Astrocyte of the hippocampus (primary cell): ENCODE results near the gene DGKD.

Experiments used
- DNase-seq: peaks from one replicate; pipeline ENCODE4 v3.0.0; 2011; ENCODE audit warnings: low read depth, low spot score

Gene DGKD

GRCh38 chr2:233497692-233498091 is 143.4 kb downstream of the DGKD start:
- no peak for DNase-seq

- no peak for DNase-seq
These were observed 143.8 kb downstream of the DGKD start for GRCh38 chr2:233498126-233498525.

- DNase-seq, result no peak
These were observed 145.6 kb downstream of the DGKD start for GRCh38 chr2:233499928-233500327.

- peak; percentile 48 for DNase-seq
These were observed 147.1 kb downstream of the DGKD start for GRCh38 chr2:233501198-233502076.

- DNase-seq, result no peak
These were observed 149.2 kb downstream of the DGKD start for GRCh38 chr2:233503481-233503880.

GRCh38 chr2:233503947-233504637 is 149.8 kb downstream of the DGKD start:
- no peak for DNase-seq

DNA sequence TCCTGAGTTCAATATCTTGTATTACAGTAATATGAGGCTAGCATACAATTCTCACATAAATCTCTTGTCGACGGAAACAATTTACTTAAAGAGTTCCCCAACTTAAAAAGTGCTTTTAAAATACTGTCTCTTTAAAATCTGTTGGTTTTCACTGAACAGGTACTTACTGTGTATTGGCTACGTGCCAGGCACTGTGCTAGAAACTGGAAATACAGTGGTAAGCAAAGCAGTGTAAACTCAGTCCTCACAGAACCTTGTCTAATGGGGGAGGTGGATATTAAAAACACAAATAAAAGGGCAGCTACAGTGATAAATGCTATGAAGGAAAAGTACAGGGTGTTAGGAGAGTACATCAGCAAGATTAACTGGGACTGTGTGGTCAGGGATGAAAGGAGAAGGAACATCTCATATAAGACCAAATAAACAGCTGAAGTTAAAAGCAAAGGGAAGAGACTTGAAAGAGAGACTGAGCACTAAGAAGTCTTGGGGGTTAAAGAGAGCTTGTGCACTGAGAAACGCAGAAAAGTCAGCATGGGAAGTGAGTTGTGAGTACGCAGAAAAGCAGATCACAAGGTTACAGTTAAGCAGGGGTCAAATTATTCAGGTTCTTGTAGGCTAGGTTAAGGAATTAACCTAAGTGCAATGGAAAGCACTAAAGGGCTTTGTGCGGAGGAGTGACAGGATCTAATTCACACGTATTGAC is 159.8 kb downstream of the DGKD start:
- no peak for DNase-seq

DNA sequence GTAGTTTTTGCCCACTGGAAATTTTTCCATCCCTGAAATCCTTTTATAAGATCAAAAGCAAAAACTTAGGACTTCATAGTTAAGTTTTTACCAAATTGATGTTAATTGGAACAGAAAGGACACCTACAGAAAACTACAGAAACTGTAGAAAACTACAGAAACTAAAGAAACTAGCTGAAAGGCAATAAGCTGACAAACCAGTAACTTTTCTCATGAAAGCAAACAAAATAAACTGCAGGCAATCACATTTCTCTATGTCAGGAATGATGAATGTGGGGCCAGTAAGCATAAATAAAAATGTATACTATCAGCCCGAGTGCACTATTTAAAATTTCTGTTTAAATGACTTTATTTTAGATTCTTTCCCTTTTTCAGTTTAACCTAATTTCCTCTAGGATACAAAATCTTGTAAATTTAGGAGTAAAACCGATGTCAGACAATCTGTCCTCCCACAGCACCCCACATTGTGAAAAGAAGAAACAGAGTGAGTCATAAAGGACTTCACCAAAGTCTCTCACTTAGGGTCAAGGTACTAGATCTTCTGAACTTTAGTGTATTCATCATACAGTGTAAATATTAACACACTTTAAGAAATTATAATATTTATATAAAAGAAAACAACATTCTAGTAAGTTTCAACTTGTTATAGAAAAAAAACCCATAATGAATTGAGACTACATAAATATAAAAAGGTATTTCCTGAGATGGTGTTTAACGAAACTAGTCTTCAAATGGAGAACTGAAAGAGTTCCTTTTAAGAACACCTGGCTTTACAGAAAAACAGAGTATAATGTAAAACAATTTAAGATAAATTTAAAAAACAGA is 165.7 kb downstream of the DGKD start:
- DNase-seq, result no peak
